GM12878 (cell line): ENCODE data around the gene ADGRB2. TPM values are rescaled to one million over a fixed set of nuclear protein-coding genes. Genes with fewer than 3 reads are reported as not detected.
A peak's percentile ranks its signal among the peaks of the same experiment; 100 is the strongest.

Experiments
- ASH2L ChIP-seq: fragments of 300-600, 200-600 bp; sonication (generic); IDR thresholded peaks from 2 replicates; pipeline ENCODE4 v1.6.1; 2017; ENCODE audit warnings: low read depth, mild to moderate bottlenecking, borderline replicate concordance
- DPF2 ChIP-seq: fragments of 450-650 bp; IDR thresholded peaks from 2 replicates; pipeline ENCODE4 v1.6.1; 2017; ENCODE audit warnings: mild to moderate bottlenecking
- FOS ChIP-seq: IDR thresholded peaks from 3 replicates; pipeline ENCODE4 v1.6.1; 2011; ENCODE audit warnings: borderline replicate concordance; ENCODE audit not compliant: insufficient read length; ENCODE audit errors: extremely low read depth
- GABPA ChIP-seq: IDR thresholded peaks from 2 replicates; pipeline ENCODE4 v1.6.1; 2014; ENCODE audit warnings: antibody characterized with exemption, low read depth, mild to moderate bottlenecking, inconsistent platforms
- IKZF2 ChIP-seq, 2 experiments: fragments of 450-650 bp; IDR thresholded peaks; 2 replicates each; pipeline ENCODE4 v1.6.1; 2017; ENCODE audit warnings: mild to moderate bottlenecking in 2 of 2, moderate library complexity in 2 of 2
- MLLT1 ChIP-seq: fragments of 450-650 bp; IDR thresholded peaks from 2 replicates; pipeline ENCODE4 v1.6.1; 2016; ENCODE audit warnings: mild to moderate bottlenecking
- NFXL1 ChIP-seq: fragments of 450-650 bp; IDR thresholded peaks from 2 replicates; pipeline ENCODE4 v1.6.1; 2017; ENCODE audit warnings: antibody characterized with exemption, mild to moderate bottlenecking, borderline replicate concordance
- NR2F1 ChIP-seq: fragments of 450-650 bp; conservative IDR thresholded peaks from 2 replicates; pipeline ENCODE4 v1.6.1; 2017; ENCODE audit warnings: mild to moderate bottlenecking
- PAX5 ChIP-seq: IDR thresholded peaks from 2 replicates; pipeline ENCODE4 v1.6.1; 2011; ENCODE audit warnings: low read depth, low read length, borderline replicate concordance
- RELA ChIP-seq: fragments of 450-650 bp; IDR thresholded peaks from 2 replicates; pipeline ENCODE4 v1.8.0; 2014; ENCODE audit warnings: borderline replicate concordance; ENCODE audit not compliant: partially characterized antibody
- SMAD5 ChIP-seq: IDR thresholded peaks from 2 replicates; pipeline ENCODE4 v1.6.1; 2016; ENCODE audit warnings: antibody characterized with exemption, low read depth
- SPI1 ChIP-seq: IDR thresholded peaks from 2 replicates; pipeline ENCODE4 v1.6.1; 2011; ENCODE audit warnings: low read depth, mild to moderate bottlenecking, low read length, moderate library complexity, borderline replicate concordance; ENCODE audit not compliant: insufficient read depth
- SREBF1 ChIP-seq: IDR thresholded peaks from 2 replicates; pipeline ENCODE4 v1.6.1; 2012; ENCODE audit warnings: mild to moderate bottlenecking, low read length
- YBX1 ChIP-seq: fragments of 450-650 bp; IDR thresholded peaks from 2 replicates; pipeline ENCODE4 v1.6.1; 2016; ENCODE audit warnings: antibody characterized with exemption
- ZNF24 ChIP-seq: fragments of 450-650 bp; IDR thresholded peaks from 2 replicates; pipeline ENCODE4 v1.6.1; 2017; ENCODE audit warnings: antibody characterized with exemption, mild to moderate bottlenecking
- ZNF687 ChIP-seq: fragments of 450-650 bp; IDR thresholded peaks from 2 replicates; pipeline ENCODE4 v1.6.1; 2017; ENCODE audit warnings: mild to moderate bottlenecking, moderate library complexity
- polyA plus RNA-seq, 11 experiments: library from polyadenylated mRNA; depleted of rRNA in 4 of 11; unstranded in 6 of 11; stranded (reverse) in 5 of 11; fragments of >200 nt; fragmentation: Nextera tagmentation in 4 of 11; fragmentation: Illumina TruSeq in 1 of 11; extraction: Ambion mirVana in 4 of 11; extraction: Trizol in 1 of 11; gene quantifications; 1 replicate in 1 of 11; 2 replicates in 10 of 11; pipeline versions ENCODE4 v1.2.1 to v1.2.3, GENCODE V29; 2011 to 2016; ENCODE audit warnings: inconsistent platforms in 2 of 11, missing spikeins in 2 of 11, low read depth in 1 of 11
- total RNA-seq, 4 experiments: library from RNA; depleted of rRNA in 3 of 4; stranded (reverse); fragments of >200 nt in 3 of 4; fragmentation: Illumina TruSeq in 1 of 4; extraction: Trizol in 1 of 4; gene quantifications; 2 replicates each; pipeline versions ENCODE4 v1.2.1 to v1.2.3, GENCODE V29; 2013 to 2021
- TF ChIP-seq, protein P1 (sequence below): fragments of 450-650 bp; formaldehyde crosslinking; IDR thresholded peaks from 2 replicates; pipeline ENCODE4 v1.5.0; 2022; ENCODE audit warnings: mild to moderate bottlenecking, missing genetic modification characterization
- TF ChIP-seq, protein P2 (sequence below): fragments of 450-650 bp; IDR thresholded peaks from 2 replicates; pipeline ENCODE4 v1.6.1; 2016; ENCODE audit warnings: mild to moderate bottlenecking, moderate library complexity, borderline replicate concordance

ADGRB2 gene
- total and polyA plus RNA-seq, 10 of the 15 experiments (the other 5 are each of a cell fraction or from before 2014, with no cell fraction given), result 0.11 to 0.33 (median 0.18) TPM; not detected in 4

DNA sequence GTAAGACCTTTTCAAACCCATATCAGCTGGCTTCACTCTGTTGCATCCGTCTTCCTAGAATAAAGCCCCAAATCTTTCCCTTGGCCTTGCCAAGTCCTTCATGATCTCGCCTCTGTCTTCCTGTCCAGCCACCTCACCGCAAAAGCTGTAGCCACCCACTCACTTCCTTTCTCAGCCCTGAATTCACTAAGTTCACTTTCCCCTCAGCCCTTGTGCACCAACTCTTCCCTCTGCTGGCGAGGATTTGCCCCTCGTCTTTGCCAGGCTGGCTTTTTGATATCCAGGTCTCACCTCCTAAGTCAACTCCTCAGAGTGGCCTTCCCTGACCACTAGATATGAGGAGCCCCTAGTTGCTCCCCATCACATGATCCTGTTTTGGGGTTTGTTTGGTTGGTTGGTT is 56.4 kb downstream of the ADGRB2 start (continued):
- no peak for TF ChIP-seq SREBF1
- no peak for TF ChIP-seq YBX1
- TF ChIP-seq IKZF2 (IDR thresholded peaks at IDR 0.05), result peak; percentile 65 to 70; a peak in 3 of 4 replicates
- peak; percentile 56; the same call in 1 of the 2 replicates for TF ChIP-seq SPI1
- TF ChIP-seq NFXL1, result no peak
- no peak for TF ChIP-seq ASH2L
- TF ChIP-seq, protein P1, sequence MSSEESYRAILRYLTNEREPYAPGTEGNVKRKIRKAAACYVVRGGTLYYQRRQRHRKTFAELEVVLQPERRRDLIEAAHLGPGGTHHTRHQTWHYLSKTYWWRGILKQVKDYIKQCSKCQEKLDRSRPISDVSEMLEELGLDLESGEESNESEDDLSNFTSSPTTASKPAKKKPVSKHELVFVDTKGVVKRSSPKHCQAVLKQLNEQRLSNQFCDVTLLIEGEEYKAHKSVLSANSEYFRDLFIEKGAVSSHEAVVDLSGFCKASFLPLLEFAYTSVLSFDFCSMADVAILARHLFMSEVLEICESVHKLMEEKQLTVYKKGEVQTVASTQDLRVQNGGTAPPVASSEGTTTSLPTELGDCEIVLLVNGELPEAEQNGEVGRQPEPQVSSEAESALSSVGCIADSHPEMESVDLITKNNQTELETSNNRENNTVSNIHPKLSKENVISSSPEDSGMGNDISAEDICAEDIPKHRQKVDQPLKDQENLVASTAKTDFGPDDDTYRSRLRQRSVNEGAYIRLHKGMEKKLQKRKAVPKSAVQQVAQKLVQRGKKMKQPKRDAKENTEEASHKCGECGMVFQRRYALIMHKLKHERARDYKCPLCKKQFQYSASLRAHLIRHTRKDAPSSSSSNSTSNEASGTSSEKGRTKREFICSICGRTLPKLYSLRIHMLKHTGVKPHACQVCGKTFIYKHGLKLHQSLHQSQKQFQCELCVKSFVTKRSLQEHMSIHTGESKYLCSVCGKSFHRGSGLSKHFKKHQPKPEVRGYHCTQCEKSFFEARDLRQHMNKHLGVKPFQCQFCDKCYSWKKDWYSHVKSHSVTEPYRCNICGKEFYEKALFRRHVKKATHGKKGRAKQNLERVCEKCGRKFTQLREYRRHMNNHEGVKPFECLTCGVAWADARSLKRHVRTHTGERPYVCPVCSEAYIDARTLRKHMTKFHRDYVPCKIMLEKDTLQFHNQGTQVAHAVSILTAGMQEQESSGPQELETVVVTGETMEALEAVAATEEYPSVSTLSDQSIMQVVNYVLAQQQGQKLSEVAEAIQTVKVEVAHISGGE, result no peak
- no peak for TF ChIP-seq ZNF687
- no peak for TF ChIP-seq SMAD5
- TF ChIP-seq ZNF24, result no peak
- TF ChIP-seq PAX5, result peak; percentile 49; the same call in 1 of the 2 replicates
- TF ChIP-seq GABPA, result no peak
- TF ChIP-seq DPF2, result 0 out of 2 replicates have a peak, but pooled peaks have one; percentile 56
- TF ChIP-seq, protein P2, sequence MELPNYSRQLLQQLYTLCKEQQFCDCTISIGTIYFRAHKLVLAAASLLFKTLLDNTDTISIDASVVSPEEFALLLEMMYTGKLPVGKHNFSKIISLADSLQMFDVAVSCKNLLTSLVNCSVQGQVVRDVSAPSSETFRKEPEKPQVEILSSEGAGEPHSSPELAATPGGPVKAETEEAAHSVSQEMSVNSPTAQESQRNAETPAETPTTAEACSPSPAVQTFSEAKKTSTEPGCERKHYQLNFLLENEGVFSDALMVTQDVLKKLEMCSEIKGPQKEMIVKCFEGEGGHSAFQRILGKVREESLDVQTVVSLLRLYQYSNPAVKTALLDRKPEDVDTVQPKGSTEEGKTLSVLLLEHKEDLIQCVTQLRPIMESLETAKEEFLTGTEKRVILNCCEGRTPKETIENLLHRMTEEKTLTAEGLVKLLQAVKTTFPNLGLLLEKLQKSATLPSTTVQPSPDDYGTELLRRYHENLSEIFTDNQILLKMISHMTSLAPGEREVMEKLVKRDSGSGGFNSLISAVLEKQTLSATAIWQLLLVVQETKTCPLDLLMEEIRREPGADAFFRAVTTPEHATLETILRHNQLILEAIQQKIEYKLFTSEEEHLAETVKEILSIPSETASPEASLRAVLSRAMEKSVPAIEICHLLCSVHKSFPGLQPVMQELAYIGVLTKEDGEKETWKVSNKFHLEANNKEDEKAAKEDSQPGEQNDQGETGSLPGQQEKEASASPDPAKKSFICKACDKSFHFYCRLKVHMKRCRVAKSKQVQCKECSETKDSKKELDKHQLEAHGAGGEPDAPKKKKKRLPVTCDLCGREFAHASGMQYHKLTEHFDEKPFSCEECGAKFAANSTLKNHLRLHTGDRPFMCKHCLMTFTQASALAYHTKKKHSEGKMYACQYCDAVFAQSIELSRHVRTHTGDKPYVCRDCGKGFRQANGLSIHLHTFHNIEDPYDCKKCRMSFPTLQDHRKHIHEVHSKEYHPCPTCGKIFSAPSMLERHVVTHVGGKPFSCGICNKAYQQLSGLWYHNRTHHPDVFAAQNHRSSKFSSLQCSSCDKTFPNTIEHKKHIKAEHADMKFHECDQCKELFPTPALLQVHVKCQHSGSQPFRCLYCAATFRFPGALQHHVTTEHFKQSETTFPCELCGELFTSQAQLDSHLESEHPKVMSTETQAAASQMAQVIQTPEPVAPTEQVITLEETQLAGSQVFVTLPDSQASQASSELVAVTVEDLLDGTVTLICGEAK, result no peak
- TF ChIP-seq MLLT1, result peak; percentile 59; the same call in 1 of the 2 replicates
- TF ChIP-seq NR2F1, result 0 out of 2 replicates have a peak, but pooled peaks have one; percentile 18
- no peak for TF ChIP-seq FOS
- no peak for TF ChIP-seq RELA
